Upper lobe of left lung (tissue), 6 donors: ENCODE data around the gene CLIP2. TPM values are rescaled to one million over a fixed set of nuclear protein-coding genes. Genes with fewer than 3 reads are reported as not detected.
A peak's percentile ranks its signal among the peaks of the same experiment; 100 is the strongest.
"Not testable (repeated sequence)": the region's sequence is repeated elsewhere in the genome, so short reads cannot be mapped to it uniquely, and the experiment has no call there.

Source experiments
- ATAC-seq, 2 donors: fragments of 200-7000 bp; cut with Tn5 transposase; one replicate each; pipeline ENCODE4 v1.9.1; 2022; ENCODE audit warnings: mild to moderate bottlenecking in 2 of 2, moderate library complexity in 2 of 2; ENCODE audit not compliant: low FRiP score in 2 of 2
- DNase-seq, 2 donors: peaks; one replicate each; pipeline ENCODE4 v3.0.0-alpha.2; 2019 to 2020
- H3K27ac ChIP-seq, 4 donors: fragments of 200-600 bp; sonication (generic); one replicate each; pipeline ENCODE4 v1.5.1; 2016 to 2019
- H3K27me3 ChIP-seq, 4 donors: fragments of 200-600 bp; sonication (generic); one replicate each; pipeline ENCODE4 v1.5.1; 2017 to 2019
- H3K36me3 ChIP-seq, 4 donors: fragments of 200-600 bp; sonication (generic); one replicate each; pipeline ENCODE4 v1.5.1; 2016 to 2019
- H3K4me1 ChIP-seq, 4 donors: fragments of 200-600 bp; sonication (generic); one replicate each; pipeline ENCODE4 v1.5.1; 2018 to 2019
- H3K4me3 ChIP-seq, 4 donors: fragments of 200-600 bp; sonication (generic); one replicate each; pipeline ENCODE4 v1.5.1; 2017 to 2019; ENCODE audit warnings: mild to moderate bottlenecking in 2 of 4, moderate library complexity in 1 of 4
- H3K9me3 ChIP-seq, 4 donors: fragments of 200-600 bp; sonication (generic); one replicate each; pipeline ENCODE4 v1.5.1; 2018 to 2019
- CTCF ChIP-seq, 6 experiments: fragments of 450-650 bp in 4 of 6; fragments of 200-600 bp in 2 of 6; sonication (generic) in 2 of 6; IDR thresholded peaks; one replicate each; pipeline ENCODE4 v1.5.1; 2016 to 2019; ENCODE audit warnings: antibody characterized with exemption in 6 of 6
- EP300 ChIP-seq, 4 donors: sonication (generic); formaldehyde crosslinking; IDR thresholded peaks; one replicate each; pipeline ENCODE4 v1.5.1; 2017; ENCODE audit warnings: antibody characterized with exemption in 4 of 4, control low read depth in 2 of 4
- POLR2A ChIP-seq, 4 donors: fragments of 450-650 bp; IDR thresholded peaks; one replicate each; pipeline ENCODE4 v1.5.1; 2016 to 2017; ENCODE audit warnings: antibody characterized with exemption in 4 of 4, mild to moderate bottlenecking in 2 of 4
- POLR2AphosphoS5 ChIP-seq, 2 donors: sonication (generic); formaldehyde crosslinking; IDR thresholded peaks; one replicate each; pipeline ENCODE4 v1.5.1; 2017; ENCODE audit warnings: antibody characterized with exemption in 2 of 2
- WGBS, 2 donors: methylation state at CpG; one replicate each; pipeline ENCODE4 v1.1.5; 2017 to 2018; 5-methylcytosine and 5-hydroxymethylcytosine counted together
- total RNA-seq, 6 donors: library from RNA; depleted of rRNA in 4 of 6; stranded (reverse); fragments of >200 nt in 4 of 6; gene quantifications; one replicate each; pipeline versions ENCODE4 v1.1.0 to v1.2.1, GENCODE V29; 2016 to 2021
- donor health status: DM: no; HTN: no; CAD: no; lungs with moderate emphysema.
- donor health status: DM: no; HTN: yes; CAD: no; lungs with severe emphysema.

The CLIP2 gene
- total RNA-seq, 6 donors from 2014 or later = 12.1 to 55.5 (median 24.8) TPM

GRCh38 chr7:74412056-74412455 is 122.8 kb downstream of the CLIP2 start:
- no peaks in the 10 kb centered on the region for H3K36me3 ChIP-seq
- H3K4me3 ChIP-seq = no peak overlapping the region
- 43 to 58% methylated on average over 4 of the region's 4 CpGs for WGBS, 2 donors
- ATAC-seq = no peak
- no peak for DNase-seq
- H3K27ac ChIP-seq = no peak overlapping the region
- TF ChIP-seq POLR2A (IDR thresholded peaks at IDR 0.05) (no peak), POLR2AphosphoS5 (IDR thresholded peaks at IDR 0.05) (no peak), CTCF (IDR thresholded peaks at IDR 0.05) (no peak), EP300 (IDR thresholded peaks at IDR 0.05) (no peak)
- peaks cover 0 to under 1% (median 0%) of the 10 kb centered on the region in 4 donors for H3K4me1 ChIP-seq
- H3K9me3 ChIP-seq = no peaks in the 10 kb centered on the region
- H3K27me3 ChIP-seq = no peaks in the 10 kb centered on the region

GRCh38 chr7:74412603-74413002 is 123.4 kb downstream of the CLIP2 start:
- Histone ChIP-seq H3K9me3 (no peaks in the 10 kb centered on the region), H3K27ac (no peak overlapping the region), H3K4me1 (peaks cover 0 to 6% (median 0%) of the 10 kb centered on the region in 4 donors), H3K27me3 (no peaks in the 10 kb centered on the region), H3K4me3 (no peak overlapping the region), H3K36me3 (no peaks in the 10 kb centered on the region)
- 70 to 89% methylated on average over 3 of the region's 3 CpGs for WGBS, 2 donors
- no peak for DNase-seq
- TF ChIP-seq EP300 (IDR thresholded peaks at IDR 0.05) (no peak), POLR2AphosphoS5 (IDR thresholded peaks at IDR 0.05) (no peak), CTCF (IDR thresholded peaks at IDR 0.05) (no peak), POLR2A (IDR thresholded peaks at IDR 0.05) (no peak)
- ATAC-seq = no peak

- 70% methylated on average over 6 of the region's 7 CpGs; no CpG with 5 or more reads in 1 of the 2 donors for WGBS, 2 donors
- not testable (repeated sequence) for H3K4me3 ChIP-seq, H3K4me1 ChIP-seq, DNase-seq, H3K36me3 ChIP-seq, H3K27ac ChIP-seq, ATAC-seq, H3K9me3 ChIP-seq, H3K27me3 ChIP-seq
These were observed 125.6 kb downstream of the CLIP2 start for GRCh38 chr7:74414595-74415333.

- Histone ChIP-seq H3K4me3 (no peak overlapping the region), H3K27me3 (no peaks in the 10 kb centered on the region), H3K4me1 (peaks cover 0 to 7% (median 0%) of the 10 kb centered on the region in 4 donors), H3K36me3 (no peaks in the 10 kb centered on the region), H3K27ac (no peak overlapping the region), H3K9me3 (no peaks in the 10 kb centered on the region)
- WGBS, 2 donors = 30 to 38% methylated on average over 11 to 16 of the region's 16 CpGs
- DNase-seq (peak in 1 of 2 donors; percentile 72), ATAC-seq (peak; percentile 90 to 97)
- TF ChIP-seq POLR2AphosphoS5 (IDR thresholded peaks at IDR 0.05) = no peak
- TF ChIP-seq CTCF (IDR thresholded peaks at IDR 0.05) = peak; percentile 90 to 97 (median 94)
These were observed 128.3 kb downstream of the CLIP2 start for GRCh38 chr7:74417419-74417971.

- Histone ChIP-seq H3K27me3 (no peaks in the 10 kb centered on the region), H3K27ac (no peak overlapping the region), H3K36me3 (no peaks in the 10 kb centered on the region), H3K4me3 (no peak overlapping the region), H3K4me1 (peaks cover 0 to 7% (median 0%) of the 10 kb centered on the region in 4 donors), H3K9me3 (no peaks in the 10 kb centered on the region)
- peak in 1 of 2 donors; percentile 18 for ATAC-seq
- TF ChIP-seq POLR2AphosphoS5 (IDR thresholded peaks at IDR 0.05) (no peak), EP300 (IDR thresholded peaks at IDR 0.05) (no peak), POLR2A (IDR thresholded peaks at IDR 0.05) (no peak), CTCF (IDR thresholded peaks at IDR 0.05) (no peak)
- WGBS, 2 donors = 73 to 86% methylated on average over 7 to 8 of the region's 8 CpGs
- DNase-seq = no peak
These were observed 128.9 kb downstream of the CLIP2 start for GRCh38 chr7:74418076-74418475.
